Measurements from ENCODE around the gene TTC33.

TTC33 gene

GRCh38 chr5:40634154-40634553 lies 121.6 kb downstream of the TTC33 start:
- no peak for TF ChIP-seq CTCF (IDR thresholded peaks at IDR 0.05; ENCODE audit: low read length, missing control alignments)
- no peak for DNase-seq (ENCODE audit: low read depth)

GRCh38 chr5:40631236-40631635 lies 124.5 kb downstream of the TTC33 start:
- no peak for TF ChIP-seq CTCF (IDR thresholded peaks at IDR 0.05; ENCODE audit: low read length, missing control alignments)
- H3K4me3 ChIP-seq (replicated peaks; ENCODE audit: low read depth, low read length), result no peak overlapping the region
- DNase-seq (ENCODE audit: low read depth), result no peak

More at GRCh38 chr5:40634154-40634553, 121.6 kb downstream of the TTC33 start:
- H3K4me3 ChIP-seq (replicated peaks; ENCODE audit: low read depth, low read length), result no peak overlapping the region

DNA sequence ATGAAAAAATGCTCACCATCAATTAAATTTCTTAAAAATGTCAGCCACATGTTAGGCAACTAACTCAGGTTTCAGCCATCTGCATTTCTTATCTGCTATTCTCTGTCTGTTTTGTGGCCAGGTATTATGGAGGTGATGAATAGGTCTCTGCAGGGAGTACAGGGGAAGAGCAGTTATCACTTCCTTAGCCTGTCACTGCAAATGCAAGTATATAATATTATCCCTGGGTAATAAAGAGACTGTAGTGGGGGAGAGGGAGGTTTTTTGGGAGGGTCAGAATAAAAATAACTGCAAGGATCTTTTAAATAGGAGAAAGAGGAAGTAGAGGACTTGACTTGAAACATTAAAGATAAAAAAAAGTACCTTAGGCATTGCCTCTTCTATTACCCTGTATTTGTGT lies 125.6 kb downstream of the TTC33 start:
- TF ChIP-seq CTCF (IDR thresholded peaks at IDR 0.05; ENCODE audit: low read length, missing control alignments), result no peak
- no peak overlapping the region for H3K4me3 ChIP-seq (replicated peaks; ENCODE audit: low read depth, low read length)
- no peak for DNase-seq (ENCODE audit: low read depth)

DNA sequence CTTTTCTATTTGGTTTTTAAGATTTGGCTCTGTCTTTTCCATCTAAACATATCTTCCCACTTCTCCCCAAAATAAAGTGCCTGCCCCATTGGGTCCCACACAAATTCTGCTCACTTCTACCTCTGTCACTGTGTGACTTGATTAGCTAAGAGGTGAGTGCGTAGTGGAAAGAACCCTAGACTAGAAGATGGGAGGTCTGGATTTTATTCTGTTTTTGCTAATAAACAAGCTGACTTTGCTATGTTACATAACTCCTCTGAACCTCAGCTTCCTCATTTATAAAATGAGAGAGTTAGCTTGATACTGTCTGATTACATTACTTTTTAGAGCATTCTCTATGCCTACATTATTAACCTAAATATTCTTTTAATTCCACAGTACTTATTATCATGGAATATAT lies 127.4 kb downstream of the TTC33 start:
- TF ChIP-seq CTCF (IDR thresholded peaks at IDR 0.05; ENCODE audit: low read length, missing control alignments), result no peak
- H3K4me3 ChIP-seq (replicated peaks; ENCODE audit: low read depth, low read length), result no peak overlapping the region
- DNase-seq (ENCODE audit: low read depth), result no peak

GRCh38 chr5:40627706-40628105 lies 128.1 kb downstream of the TTC33 start:
- TF ChIP-seq CTCF (IDR thresholded peaks at IDR 0.05; ENCODE audit: low read length, missing control alignments), result no peak
- no peak overlapping the region for H3K4me3 ChIP-seq (replicated peaks; ENCODE audit: low read depth, low read length)
- DNase-seq (ENCODE audit: low read depth), result no peak

- DNase-seq (ENCODE audit: low read depth), result no peak
- no peak overlapping the region for H3K4me3 ChIP-seq (replicated peaks; ENCODE audit: low read depth, low read length)
- no peak for TF ChIP-seq CTCF (IDR thresholded peaks at IDR 0.05; ENCODE audit: low read length, missing control alignments)
Observed at GRCh38 chr5:40626801-40627200, 129.0 kb downstream of the TTC33 start.

All from fibroblast of pulmonary artery (primary cell).